T-helper 1 cell (primary cell): ENCODE data around the gene ACVR2B.
A peak's percentile ranks its signal among the peaks of the same experiment; 100 is the strongest.

ENCODE experiments used
- DNase-seq, 5 donors: peaks; one replicate each; pipeline ENCODE4 v3.0.0-alpha.2; 2012 to 2020

ACVR2B gene

DNA sequence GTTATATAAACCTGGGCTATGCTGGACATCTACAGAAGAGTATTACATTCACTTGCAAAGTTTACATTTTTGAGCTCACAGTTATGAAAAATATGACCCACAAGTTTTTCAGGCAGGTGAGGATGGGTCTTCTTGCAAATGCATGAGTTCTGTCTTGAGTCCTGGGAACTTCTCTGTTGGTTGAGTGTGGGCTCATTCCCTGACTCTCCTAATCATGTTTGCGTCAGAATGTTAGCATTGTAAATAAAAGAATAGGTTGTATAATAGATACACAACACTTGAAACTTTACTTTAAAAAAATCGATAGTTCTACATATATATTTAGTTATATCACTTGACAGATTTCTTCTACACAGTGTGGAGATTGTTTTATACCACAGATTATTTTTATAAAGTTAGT, 35.3 kb downstream of the ACVR2B start:
- no peak for DNase-seq

GRCh38 chr3:38489766-38490165, 36.1 kb downstream of the ACVR2B start:
- DNase-seq: no peak

- no peak for DNase-seq
These were observed 36.8 kb downstream of the ACVR2B start for GRCh38 chr3:38490281-38491030.

DNA sequence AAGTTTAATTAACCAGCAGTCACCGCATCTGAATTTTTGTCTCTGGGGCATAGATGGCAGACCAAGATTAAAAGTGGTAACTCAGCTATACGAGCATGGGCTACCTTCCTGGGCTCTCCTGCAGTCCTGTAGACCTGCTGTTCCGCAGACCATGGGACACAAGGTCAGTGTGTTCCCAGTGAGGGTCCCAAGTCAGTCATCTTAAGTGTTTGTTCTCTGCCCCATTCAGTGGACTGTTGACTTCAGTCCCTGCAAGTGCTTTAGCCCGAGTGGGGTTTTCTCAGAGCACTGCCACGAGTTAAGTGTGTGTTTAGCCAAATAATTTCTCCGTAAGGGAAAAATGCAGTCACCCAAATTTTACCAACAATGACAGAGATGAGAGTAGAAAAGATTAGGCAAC, 37.5 kb downstream of the ACVR2B start:
- no peak for DNase-seq

DNA sequence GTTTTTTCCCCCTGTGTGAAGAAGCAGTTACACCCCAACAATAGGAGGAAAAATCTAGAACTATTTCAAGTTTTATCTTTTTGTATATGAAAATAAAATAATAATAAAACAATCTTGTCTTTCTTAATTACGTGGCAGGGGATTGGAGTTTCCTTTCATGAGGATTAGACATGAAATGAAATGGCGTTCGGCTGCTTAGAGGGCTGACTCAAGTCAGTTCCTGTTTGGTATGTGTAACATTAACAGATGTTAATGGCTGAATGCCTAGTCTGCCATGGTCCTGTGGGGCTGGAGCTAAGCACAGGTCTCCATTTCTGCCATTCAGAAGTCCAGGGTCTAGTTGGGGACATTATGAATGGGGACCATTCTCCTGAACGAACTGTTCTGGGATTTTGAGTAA, 39.3 kb downstream of the ACVR2B start:
- no peak for DNase-seq

DNA sequence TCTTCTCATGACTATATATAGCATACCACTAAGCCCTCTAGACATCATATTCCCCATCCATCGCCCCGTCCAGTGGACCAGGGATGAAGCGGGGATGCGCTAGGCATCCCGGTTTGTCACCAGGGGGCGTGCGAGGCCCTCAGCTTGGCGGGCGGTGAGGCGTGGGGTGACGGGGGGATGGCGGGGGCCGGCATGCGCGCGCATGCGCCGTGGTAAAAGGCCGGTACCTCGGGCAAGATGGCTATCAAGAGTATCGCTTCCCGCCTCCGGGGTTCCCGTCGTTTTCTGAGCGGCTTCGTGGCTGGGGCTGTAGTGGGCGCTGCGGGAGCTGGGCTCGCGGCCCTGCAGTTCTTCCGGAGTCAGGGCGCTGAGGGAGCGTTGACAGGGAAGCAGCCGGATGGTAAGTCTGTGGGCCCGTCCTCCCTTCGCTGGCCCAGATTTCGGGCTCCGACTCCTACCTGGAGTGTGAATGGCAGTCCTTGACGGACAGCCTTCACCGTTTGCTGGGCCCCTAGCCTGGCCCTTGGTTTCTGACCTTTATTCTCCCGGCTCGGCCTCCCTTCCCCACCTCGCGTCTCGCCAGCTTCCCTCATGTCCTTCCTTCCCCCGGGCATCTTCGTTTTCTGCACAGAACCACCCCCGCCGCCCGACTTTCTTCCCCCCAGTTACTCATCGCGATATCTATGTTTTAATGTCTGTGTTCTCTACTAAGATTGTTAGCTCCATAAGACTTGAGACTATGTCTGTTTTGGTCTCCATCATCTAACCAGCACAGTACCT, 42.6 kb downstream of the ACVR2B start, which contains the start of gene EXOG:
TSS of gene EXOG (plus strand) at position 210 of the 780 bp plus-strand sequence. CDS start at position 238, 28 bp downstream.
- DNase-seq: peak; percentile 92 to 95 (median 93)

DNA sequence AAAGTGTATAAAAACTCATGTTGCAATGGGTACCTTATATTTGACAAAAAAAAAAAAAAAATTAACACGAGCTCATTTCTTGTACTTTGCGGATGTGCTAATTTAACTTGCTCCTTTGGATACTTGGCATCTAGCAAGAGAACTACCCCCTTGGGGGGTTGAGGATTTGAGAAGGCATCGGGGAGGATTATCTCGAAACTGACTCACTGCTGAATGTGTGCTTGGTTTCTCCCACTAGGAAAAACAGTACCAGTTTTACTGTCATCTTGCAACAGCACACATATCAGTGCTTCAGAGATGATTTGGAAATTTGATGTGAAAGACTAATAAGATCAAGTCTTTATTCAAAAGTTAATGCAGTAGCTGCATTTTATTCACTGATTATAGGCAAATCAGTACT, 43.3 kb downstream of the ACVR2B start:
- DNase-seq: no peak

DNA sequence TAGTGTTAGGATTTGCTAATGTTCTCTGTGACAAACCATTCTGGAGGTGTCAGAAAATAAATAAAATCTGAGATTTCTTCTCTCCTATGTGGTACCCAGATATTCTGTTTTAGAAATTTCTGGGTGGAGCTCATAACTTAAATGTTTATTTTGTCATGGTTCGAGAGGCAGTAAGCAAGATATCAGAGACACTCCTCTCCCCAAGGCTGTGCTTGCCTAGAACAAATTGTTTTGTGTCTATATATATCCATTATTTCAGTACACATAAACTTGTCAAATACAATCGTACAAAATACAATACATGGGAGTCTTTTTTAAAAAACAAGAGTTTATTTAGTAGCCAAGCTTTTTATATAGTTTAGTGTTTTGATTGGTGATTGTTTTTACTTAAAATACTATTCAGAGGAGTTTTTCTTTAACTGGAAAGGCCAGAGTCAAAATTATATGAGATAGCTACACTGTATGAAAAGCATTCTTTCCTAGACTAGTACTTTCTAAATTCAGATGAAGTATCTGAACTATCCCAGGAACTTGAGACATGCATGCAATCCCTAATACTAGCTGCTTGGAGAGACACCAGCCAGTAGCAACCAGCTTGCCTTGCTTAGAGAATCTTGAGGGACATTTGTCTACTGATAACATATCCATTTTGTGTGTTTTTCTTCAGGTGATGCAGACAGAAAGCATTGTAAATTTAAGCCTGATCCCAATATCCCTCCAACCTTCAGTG, 47.2 kb downstream of the ACVR2B start:
- DNase-seq: no peak

- DNase-seq: no peak
These were observed 53.4 kb downstream of the ACVR2B start for GRCh38 chr3:38507120-38507519.

GRCh38 chr3:38509732-38510131, 56.0 kb downstream of the ACVR2B start:
- no peak for DNase-seq

- DNase-seq: no peak
These were observed 56.9 kb downstream of the ACVR2B start for GRCh38 chr3:38510631-38511030.

DNA sequence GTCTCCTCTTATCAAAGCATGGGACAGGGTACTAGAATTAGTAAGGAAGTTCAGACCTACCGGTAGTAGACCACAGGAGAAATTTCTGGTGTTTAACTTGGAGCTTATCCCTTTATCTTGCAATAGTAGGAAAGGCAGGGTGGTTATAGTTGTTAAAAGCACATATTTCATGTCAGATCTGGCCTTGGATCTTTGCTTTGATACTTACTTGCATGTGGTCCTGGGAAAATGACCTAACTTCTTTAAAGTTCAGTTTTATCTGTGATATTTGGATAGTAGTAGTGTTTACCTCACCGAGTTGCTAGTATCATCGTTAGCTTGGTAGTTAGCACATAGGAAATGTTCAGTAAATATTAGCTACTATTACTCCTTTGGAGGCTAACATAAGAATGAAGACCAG, 57.9 kb downstream of the ACVR2B start:
- DNase-seq: no peak

DNA sequence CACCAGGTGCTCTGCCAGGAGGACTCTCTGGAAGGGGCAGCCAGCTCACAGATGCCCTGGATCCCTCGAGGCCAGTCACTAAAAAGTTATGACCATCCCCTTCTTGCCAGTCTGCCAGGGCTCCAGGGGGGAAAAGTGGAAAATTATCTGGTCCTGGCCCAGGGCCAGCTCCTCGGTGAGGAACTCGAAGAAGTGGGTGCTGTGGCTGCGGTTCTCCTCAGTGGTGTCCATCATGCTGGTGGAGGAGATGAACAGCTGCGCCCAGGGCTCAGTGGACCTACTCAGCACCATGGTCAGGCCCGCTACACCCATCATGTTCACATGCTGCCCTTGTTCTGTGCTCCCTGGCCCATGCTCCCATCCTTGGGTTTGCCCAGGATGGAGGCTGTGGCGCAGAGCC, 61.7 kb downstream of the ACVR2B start:
- DNase-seq: no peak

- DNase-seq: no peak
These were observed 63.0 kb downstream of the ACVR2B start for GRCh38 chr3:38516669-38517068.

- DNase-seq: no peak
These were observed 65.3 kb downstream of the ACVR2B start for GRCh38 chr3:38519000-38519399.

GRCh38 chr3:38519651-38520050, 66.0 kb downstream of the ACVR2B start:
- peak in 2 of 5 donors; percentile 15 to 37 for DNase-seq

GRCh38 chr3:38521391-38521987, 67.8 kb downstream of the ACVR2B start:
- DNase-seq: peak in 4 of 5 donors; percentile 26 to 61 (median 48)

DNA sequence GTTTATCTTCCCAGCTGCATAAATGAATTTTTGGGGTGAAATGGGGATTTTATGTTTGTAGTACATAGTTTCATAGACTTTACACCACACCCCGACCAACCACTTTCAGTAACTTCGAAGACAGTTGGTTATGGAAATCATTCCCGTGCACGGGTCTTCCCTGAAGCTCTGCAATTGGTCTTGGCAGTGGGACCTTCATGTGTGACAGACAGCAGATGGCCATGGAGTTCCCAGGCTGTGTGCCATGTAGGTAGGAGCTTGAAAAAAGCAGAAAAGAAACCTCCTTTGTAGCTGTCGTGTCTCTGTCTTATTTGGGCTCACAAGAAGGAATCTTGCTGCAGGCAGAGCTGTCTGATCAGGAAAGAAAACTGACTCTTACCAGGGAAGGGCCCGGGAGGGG, 68.3 kb downstream of the ACVR2B start:
- no peak for DNase-seq

DNA sequence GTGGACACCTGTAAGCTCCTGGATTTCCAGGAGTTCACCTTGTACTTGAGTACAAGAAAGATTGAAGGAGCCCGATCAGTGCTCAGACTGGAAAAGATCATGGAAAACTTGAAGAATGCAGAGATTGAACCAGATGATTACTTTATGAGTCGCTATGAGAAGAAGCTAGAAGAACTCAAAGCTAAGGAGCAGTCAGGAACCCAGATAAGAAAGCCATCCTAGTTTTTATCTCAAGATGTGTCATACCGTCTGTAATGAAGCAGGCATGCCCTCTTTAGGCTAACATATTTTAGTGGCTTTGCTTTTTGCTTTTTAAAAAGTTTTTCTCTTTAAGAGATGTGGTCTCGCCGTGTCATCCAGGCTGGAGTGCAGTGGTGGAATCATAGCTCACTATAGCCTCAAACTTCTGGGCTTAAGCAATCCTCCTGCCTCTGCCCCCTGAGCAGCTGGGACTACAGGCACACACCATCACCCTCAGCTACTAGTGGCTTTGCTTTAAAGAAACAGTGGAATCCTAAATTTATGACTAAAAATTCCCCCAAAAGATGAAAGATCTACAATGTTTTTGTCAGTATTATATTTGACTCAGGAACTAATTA, 70.5 kb downstream of the ACVR2B start:
- DNase-seq: no peak

- no peak for DNase-seq
These were observed 73.1 kb downstream of the ACVR2B start for GRCh38 chr3:38526792-38527191.

DNA sequence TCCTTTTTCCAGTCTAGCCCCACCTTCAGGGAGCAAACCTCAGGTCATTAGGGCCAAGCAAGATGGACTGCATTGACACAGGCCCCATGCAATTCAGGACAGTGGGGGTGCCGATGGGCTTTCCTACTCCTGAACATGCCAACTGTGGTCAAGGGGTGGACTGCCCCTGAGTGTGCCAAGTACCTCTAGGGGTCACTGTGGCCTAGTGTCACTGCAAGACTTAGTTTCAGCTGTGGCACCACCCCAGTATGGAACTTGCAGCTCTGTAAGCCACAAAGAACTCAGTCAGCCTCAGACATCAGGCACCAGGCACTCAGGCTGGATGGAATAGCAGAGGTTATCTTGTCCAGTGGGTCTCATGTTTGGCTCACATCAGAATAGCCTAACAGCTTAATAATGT, 74.8 kb downstream of the ACVR2B start:
- no peak for DNase-seq

DNA sequence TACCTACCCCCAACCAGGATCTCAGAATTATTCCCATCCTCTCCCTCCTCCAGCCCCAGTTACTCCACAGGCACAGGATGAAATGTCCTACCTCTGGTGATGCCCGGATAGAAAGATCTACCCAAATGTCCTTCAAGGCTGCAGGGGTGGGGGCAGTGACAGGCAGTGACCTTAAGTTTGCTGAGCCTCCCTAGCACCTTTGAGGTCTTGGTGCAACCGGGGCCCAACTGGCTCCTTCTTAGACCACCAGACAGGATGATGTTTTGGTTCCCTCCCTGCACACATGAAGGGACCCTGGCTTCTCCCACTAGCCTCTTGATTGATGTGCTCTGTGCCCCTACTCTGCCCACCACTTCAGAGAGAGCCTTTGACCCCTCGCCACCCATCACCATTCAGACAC, 78.8 kb downstream of the ACVR2B start:
- no peak for DNase-seq
